GM18867 (cell line): ENCODE measurements around the gene TMEM147.
"Not testable (repeated sequence)": the region's sequence is repeated elsewhere in the genome, so short reads cannot be mapped to it uniquely, and the experiment has no call there.

ENCODE experiments used
- ATAC-seq: cut with Tn5 transposase; IDR thresholded peaks from one replicate; pipeline ENCODE4 v1.9.1; 2021; ENCODE audit warnings: mild to moderate bottlenecking, moderate library complexity; ENCODE audit not compliant: unreplicated experiment

Gene TMEM147

DNA sequence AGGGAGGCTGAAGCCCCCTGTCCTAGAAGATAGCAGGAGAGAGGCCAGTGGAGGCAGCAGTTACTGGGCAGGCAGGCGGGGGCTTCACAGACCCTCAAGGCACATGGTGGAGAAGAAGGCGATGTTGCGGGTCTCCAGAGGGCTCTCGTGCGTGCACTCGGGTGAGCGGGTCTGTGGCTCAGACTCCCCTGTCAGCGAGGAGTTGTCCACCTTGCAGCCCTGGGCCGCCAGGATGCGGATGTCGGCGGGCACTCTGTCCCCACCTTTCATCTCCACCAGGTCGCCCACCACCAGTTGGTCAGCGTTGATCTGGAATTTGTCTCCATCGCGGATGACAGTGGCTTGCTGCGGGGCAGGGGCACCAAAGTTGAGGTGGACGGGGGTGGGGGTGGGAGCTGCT is 14.8 kb downstream of the TMEM147 start:
- no peak for ATAC-seq

- ATAC-seq = no peak
Measured at GRCh38 chr19:35560677-35561076, 15.3 kb downstream of the TMEM147 start.

DNA sequence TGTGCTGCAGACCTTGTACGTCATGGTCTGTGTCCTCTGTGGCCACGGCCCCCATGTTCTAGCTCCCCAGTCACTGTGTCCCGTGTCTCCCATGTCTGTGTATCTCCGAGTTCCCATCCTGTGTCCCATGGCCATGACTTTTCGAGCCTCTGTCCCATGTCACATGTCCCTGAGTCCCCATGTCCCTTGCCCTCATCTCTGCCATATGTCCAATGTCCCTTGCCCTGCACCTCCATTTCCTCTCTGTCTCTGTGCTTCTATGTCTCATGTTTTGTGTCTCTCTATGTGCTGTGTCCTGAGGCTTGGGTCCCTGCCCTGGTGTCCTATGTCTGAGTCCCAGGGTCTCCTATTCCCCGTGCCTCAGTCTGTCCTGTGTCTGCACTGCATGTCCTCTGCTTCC is 16.0 kb downstream of the TMEM147 start:
- ATAC-seq = no peak

DNA sequence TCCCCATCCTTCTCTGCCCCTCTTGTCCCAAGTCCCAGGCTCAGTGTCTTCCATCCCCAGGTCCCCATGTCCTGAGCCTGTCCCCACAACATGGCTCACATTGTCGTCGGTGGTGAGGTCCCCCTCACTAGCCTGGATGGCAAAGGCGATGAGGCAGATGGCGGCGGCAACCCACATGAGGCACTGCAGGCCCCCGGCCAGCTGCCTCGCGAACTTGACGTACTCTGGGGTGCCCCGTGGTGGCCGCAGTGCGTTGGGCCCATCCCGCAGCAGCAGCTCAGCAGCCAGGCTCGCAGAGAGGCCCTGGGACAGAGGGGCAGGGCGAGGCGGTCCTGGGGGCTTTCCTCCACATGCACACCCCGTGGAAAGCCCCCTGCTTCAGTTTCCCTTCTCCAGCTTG is 16.9 kb downstream of the TMEM147 start:
- ATAC-seq = no peak

GRCh38 chr19:35562776-35563175 is 17.4 kb downstream of the TMEM147 start:
- no peak for ATAC-seq

- ATAC-seq = no peak
Measured at GRCh38 chr19:35563207-35563829, 17.9 kb downstream of the TMEM147 start, which contains the start of gene ATP4A. Gene ATP4A (minus strand): TSS chr19:35563658. CDS start chr19:35563629, 29 bp downstream.

- ATAC-seq = no peak
Measured at GRCh38 chr19:35565016-35565856, 19.8 kb downstream of the TMEM147 start.

DNA sequence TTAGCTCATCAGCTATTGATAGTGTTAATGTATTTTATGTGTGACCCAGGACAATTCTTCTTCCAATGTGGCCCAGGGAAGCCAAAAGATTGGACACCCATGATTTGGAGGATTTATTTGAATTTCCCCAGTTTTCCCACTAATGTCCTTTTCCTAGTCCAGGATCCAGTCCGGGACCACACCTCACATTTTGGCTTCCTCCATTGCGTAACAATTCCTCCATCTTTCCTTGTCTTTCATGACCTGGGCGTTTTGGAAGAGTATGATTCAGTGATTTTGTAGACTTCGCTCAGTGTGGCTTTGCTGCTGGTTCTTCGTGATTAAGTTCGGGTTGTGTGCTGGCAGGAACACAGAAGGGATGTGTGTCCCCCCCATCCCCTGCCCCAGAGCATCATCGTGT is 21.3 kb downstream of the TMEM147 start:
- ATAC-seq = no peak

DNA sequence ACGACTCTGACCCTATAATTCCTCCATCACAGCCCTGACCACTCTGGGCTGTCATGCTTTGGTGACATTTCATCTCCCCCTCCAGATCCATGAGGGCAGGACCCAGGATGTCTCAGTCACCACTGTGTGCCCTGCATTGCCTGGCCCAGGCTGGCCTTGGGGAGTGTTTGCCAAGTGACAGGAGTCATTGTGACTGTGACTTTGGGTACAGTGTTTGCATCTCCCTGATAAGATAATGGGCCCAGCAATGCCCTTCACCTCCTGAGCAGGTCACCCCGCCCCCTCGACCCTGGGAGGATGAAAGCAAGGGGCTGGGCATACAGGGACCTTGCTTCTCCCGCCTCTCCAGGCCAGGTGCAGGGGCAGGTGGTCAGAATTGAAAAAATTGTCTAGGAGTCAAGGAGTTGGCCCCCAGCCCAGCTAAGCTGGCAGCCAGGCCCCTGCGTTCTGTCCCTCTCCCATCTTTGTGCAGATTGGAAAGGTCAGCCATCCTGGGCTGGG is 23.9 kb downstream of the TMEM147 start:
- ATAC-seq = no peak

DNA sequence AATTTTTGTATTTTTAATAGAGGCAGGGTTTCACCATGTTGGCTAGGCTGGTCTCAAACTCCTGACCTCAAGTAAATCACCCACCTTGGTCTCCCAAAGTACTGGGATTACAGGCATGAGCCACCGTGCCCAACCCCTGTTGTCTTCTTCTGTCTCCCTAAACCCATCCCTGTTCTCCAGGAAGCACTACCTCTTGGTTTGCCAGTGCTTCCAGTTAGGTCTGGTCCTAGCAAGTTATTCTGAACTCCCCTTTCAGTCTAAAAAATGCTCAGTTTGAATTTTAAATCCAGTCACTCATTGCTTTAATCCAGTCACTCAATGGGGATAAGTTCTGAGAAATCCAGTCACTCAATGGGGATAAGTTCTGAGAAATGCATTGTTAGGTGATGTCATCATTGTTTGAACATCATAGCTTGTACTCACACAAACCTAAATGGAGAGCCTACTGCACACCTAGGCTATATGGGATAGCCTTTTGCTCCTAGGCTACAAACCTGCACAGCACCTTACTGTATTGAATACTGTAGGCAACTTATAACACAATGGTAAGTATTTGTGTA is 26.1 kb downstream of the TMEM147 start:
- no peak for ATAC-seq

DNA sequence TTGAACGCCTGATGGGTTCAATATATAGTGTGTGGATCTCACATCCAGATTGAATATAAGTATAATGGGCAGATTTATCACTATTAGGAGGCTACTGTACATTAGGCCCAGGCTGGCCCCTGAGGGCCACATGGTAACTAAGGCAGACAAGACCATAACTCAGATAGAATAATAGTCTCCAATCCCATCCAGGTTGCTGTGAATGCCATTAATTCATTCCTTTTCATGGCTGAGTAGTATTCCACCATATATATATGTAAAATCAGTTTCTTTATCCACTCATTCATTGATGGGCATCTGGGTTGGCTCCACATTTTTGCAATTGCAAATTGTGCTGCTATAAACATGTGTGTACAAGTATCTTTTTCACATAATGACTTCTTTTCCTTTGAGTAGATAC is 32.5 kb downstream of the TMEM147 start:
- ATAC-seq = no peak

DNA sequence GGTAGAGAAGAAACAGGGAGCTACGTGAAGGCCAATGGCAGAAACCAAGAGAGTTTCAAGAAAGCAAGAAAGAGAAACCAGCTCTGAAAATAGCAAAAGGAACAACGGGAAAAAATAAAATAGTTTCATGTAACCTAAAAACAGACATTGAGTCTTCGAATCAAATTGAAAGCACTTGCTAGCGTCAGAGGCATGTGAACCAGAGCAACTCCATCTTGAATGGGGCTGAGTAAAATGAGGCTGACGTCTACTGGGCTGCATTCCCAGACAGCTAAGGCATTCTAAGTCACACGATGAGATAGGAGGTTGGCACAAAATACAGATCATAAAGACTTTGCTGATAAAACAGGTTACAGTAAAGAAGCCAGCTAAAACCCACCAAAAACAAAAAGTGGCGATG is 33.3 kb downstream of the TMEM147 start:
- no peak for ATAC-seq

DNA sequence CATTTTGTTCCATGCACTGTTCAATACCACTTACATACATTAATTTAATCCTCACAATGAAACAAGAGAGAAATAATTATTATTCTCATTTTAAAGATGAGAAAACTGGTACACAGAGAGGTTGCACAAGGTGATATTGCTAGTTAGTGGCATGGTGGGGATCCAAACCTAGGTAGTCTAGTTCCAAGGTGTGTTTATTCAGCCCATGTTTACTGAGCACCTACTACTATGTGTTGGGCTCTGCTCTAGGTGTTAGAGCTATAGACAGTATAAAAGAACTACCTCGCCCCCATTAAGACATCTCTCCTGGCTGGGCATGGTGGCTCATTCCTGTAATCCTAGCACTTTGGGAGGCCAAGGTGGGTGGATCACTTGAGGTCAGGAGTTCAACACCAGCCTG is 37.3 kb downstream of the TMEM147 start:
- no peak for ATAC-seq

GRCh38 chr19:35585848-35586247 is 40.4 kb downstream of the TMEM147 start, which contains the start of gene PMIS2:
Gene PMIS2 (plus strand): TSS chr19:35586173. CDS start chr19:35586260, 87 bp downstream.
- ATAC-seq = no peak

DNA sequence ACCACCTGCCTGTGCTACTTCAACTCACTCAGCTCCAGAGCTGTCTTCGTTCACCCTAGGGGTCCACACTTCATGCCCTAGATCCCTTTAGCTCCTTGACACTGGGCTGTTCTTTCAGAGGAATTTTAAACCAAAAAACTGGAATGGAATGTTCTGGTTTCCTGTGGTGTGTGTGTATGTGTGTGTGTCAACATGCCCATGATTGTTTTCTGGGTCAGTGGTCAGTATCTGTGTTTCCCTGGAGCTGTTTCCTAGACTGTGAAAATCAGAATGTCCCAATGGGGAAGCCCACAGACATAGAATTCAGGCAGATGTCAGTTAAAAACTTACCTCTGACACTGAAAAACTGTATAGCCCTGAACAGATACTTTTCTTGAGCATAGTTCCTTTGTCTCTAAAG is 41.9 kb downstream of the TMEM147 start:
- ATAC-seq = no peak

DNA sequence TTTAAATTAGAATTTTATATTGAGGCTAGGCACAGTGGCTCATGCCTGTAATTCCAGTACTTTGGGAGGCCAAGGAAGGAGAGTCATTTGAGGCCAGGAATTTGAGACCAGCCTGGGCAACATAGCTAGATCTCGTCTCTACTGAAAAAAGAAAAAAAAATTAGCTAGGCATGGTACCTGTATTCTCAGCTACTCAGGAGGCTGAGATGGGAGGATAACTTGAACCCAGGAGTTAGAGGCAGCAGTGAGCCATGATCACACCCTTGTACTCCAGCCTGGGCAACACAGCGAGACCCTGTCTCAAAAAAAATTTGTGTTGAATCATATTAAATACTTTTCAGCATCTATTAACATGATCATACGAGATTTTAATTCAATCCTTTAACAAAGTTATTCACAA is 45.4 kb downstream of the TMEM147 start:
- no peak for ATAC-seq

DNA sequence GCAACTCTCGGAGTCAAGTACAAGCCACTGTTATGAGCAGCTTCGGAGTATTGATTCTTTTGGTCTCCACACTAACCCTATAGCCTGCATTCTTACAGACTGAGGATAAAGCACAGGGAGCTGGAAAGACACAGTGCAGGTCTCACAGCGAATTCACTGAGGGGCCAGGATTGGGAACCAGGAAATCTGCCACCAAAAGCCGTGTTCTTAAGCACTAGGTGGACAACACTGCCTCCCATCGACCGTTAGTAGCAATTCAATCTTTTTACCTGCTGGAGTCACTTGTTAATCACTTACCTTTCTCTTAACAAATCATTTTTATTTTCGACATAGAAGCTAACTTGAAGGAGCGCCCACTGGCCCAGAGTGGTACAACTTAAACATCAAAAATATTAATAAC is 46.8 kb downstream of the TMEM147 start:
- no peak for ATAC-seq

DNA sequence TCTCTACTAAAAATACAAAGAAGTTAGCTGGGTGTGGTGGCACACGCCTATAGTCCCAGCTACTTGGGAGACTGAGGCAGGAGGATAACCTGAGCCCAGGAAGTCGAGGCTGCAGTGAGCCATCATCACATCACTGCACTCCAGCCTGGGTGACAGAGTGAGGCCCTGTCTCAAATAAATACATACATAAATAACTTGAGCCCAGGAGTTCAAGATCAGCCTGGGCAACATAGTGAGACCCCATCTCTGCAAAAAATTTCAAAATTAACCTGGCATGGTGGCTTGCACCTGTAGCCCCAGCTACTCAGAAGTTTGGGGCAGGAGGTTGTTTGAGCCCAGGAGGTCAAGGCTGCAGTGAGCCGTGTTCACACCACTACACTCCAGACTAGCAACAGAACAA is 49.6 kb downstream of the TMEM147 start:
- not testable (repeated sequence) for ATAC-seq

GRCh38 chr19:35595928-35596327 is 50.5 kb downstream of the TMEM147 start:
- no peak for ATAC-seq

DNA sequence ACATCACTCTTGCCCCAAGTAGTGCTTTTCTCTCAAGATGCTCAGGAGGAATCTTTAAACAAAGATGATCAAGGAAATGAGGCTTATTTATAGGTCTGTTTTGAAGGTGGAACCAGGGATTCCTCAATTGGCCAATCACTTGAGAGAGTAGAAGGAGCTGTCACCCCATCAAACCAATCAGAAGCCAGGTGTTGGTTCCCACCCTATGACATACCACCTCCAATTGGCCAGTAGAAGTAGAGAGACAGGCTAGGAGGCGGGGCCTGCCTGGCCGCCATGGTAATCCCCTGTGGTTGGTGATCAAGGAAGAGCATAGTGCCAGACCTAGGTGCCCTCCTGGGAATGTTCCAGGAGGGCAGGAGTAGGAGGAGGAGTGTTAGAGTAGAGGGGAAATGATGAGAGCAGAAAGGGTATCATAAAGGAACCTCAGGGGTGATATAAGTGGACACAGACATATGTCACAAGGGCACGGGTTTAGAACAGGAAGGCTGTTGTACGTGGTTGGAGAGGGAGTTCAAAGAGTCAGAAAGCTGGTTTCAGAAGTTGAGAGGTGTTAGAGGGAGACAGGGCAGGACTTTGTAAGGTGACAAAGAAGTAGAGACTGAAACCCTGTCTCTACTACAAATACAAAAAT is 51.1 kb downstream of the TMEM147 start:
- ATAC-seq = peak; percentile 88
